ENCODE results near the gene CDH8. TPM values are rescaled to one million over a fixed set of nuclear protein-coding genes. Genes with fewer than 3 reads are reported as not detected.

Gene CDH8
- total RNA-seq, 1 donor, result not detected

DNA sequence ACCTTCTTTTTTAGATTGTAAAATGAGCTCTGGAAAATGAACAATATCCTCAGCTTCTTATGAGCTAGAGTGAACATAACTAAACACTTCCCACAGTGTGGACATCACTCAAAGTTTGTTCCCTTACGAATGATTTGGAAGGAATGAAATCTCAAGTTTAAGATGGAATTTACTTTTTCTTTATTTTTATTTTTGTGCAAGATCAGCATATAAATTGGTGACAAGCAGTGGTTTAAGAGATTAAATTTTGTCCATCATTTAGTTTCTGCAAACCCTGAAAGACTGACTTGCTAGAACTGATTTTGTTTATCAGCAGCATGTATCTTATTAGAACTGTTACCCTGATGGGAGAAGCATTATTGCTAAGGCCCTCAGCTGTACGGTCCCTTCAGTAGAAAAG is 420.1 kb downstream of the CDH8 start:
- no peak overlapping the region for H3K4me3 ChIP-seq (ENCODE audit: low read depth, low read length)
- TF ChIP-seq, protein P1, sequence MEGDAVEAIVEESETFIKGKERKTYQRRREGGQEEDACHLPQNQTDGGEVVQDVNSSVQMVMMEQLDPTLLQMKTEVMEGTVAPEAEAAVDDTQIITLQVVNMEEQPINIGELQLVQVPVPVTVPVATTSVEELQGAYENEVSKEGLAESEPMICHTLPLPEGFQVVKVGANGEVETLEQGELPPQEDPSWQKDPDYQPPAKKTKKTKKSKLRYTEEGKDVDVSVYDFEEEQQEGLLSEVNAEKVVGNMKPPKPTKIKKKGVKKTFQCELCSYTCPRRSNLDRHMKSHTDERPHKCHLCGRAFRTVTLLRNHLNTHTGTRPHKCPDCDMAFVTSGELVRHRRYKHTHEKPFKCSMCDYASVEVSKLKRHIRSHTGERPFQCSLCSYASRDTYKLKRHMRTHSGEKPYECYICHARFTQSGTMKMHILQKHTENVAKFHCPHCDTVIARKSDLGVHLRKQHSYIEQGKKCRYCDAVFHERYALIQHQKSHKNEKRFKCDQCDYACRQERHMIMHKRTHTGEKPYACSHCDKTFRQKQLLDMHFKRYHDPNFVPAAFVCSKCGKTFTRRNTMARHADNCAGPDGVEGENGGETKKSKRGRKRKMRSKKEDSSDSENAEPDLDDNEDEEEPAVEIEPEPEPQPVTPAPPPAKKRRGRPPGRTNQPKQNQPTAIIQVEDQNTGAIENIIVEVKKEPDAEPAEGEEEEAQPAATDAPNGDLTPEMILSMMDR (IDR thresholded peaks at IDR 0.05; ENCODE audit: insufficient read depth, low read depth, low read length), result no peak
- no peak for DNase-seq (ENCODE audit: low read depth)

DNA sequence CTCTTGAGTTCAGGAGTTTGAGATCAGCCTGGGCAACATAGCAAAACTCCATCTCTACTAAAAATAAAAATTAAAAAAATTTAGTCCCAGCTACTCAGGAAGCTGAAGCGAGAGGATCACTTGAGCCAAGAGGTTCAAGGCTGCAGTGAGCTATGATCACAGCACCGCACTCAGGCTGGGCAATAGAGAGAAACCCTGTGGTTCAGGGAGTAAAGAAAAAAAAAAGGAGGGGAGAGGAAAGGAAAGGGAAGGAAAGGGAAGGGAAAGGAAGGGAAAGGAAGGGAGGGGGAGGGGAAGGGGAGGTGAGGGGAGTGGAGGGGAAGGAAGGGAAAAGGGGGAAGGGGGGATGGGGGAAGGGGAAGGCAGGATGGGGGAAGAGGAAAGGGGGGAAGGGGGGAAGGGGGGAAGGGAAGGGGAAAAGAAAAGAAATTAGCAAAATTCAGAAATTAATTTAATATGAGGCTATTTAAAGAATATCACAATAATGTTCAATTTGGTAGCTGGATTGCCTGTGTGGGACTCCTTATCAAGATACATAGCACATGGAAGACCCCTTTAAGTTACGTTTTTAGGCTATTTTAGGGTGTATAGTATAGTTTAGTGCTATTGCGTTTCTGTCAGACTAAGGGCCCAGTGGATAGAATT is 424.3 kb downstream of the CDH8 start:
- H3K4me3 ChIP-seq (ENCODE audit: low read depth, low read length), result no peak overlapping the region
- no peak for DNase-seq (ENCODE audit: low read depth)
- TF ChIP-seq, protein P1 (IDR thresholded peaks at IDR 0.05; ENCODE audit: insufficient read depth, low read depth, low read length), result no peak

DNA sequence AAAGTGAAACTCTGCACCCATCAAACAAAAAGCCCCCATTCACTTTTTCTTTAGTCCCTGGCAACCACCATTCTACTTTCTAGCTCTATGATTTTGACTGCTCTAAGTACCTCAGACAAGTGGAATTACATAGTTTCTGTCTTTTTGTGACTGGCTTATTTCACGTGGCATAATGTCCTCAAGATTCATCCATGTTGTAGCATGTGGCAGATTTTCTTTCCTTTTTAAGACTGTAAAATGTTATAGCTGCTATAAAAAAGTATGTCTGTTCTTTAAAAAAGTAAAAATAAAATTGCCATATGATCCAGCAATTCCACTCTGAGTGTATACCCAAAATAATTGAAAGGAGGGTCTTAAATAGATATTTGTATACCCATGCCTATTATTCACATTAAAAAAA is 429.7 kb downstream of the CDH8 start:
- H3K4me3 ChIP-seq (ENCODE audit: low read depth, low read length), result no peak overlapping the region
- TF ChIP-seq, protein P1 (IDR thresholded peaks at IDR 0.05; ENCODE audit: insufficient read depth, low read depth, low read length), result no peak
- no peak for DNase-seq (ENCODE audit: low read depth)

Measured in fibroblast of villous mesenchyme (primary cell).